ENCODE data around the gene MRM2.
A peak's percentile ranks its signal among the peaks of the same experiment; 100 is the strongest.

The MRM2 gene

DNA sequence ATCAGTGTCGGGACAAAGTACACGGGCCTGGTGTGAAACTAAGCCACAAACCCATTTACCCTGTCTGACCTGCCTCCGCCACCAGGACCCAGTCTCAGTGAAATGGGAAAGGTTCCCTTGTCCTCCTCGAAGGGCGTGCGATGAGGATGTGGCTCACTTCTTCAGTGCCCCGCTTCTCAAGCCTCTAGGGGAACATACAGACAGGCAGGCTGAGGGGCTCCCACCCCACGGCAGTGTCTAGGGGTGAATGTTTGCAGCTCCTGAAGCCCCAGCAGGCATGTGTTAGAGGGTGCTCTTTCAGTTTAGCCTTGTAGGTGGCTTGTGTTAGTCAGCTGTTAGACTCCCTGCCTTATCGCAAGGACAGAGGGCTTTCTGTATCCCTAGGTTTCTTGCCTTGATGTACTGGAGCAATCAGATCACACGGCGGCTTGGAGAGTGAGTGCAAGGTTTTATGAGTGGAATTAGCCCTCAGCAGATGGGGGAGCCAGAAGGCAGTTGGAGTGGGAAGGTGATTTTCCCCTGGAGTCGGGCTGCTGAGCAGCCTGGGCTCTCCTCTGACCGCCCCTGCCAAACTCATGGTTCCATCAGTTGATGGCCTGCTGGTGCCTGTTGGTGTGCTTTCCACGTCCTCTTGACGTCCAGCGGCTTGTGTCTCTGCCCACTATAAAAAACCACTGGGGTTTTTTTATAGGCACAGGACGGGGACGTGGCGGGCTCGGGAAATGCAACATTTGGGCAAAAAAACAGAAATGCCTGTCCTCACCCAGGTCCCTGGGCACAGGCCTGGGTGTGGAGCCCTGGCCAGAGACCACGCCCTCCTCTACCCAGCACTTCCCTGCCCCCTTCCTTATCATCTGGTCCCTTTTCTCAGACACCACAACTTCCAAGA, 780 bp upstream of the MRM2 start:
- Histone ChIP-seq H3K4me1 (ENCODE audit: insufficient read depth, low read length) (no peaks in the 10 kb centered on the region), H3K27ac (ENCODE audit: low read length) (peak overlapping the region; percentile 16), H3K9ac (ENCODE audit: low read depth, low read length) (peak overlapping the region; percentile 91), H3K36me3 (ENCODE audit: insufficient read depth, low read depth, low read length) (peaks cover 30% of the 10 kb centered on the region), H3K27me3 (ENCODE audit: insufficient read depth, low read length) (no peaks in the 10 kb centered on the region), H3K9me3 (ENCODE audit: insufficient read depth, low read depth, low read length) (no peaks in the 10 kb centered on the region), H3K4me3 (ENCODE audit: low read length) (peak overlapping the region; percentile 91)

DNA sequence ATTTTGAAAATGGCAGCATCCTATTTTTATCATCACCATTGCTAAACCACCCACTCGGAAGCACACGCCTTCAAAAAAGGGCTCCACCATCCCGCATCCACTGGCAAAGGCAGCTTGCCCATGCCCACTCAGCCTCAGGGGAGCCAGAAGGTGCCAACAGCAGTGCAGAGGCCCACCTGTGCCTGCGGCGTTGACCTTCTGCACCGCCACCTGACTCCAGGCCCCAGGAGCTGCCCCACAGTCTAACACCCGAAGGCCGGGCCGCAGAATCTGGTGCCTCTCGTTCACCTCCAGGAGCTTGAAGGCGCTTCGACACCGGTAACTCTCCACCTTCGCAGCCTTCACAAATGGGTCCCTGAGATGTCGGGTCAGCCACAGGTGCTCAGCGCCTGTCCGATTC, 2.8 kb downstream of the MRM2 start:
- Histone ChIP-seq H3K36me3 (ENCODE audit: insufficient read depth, low read depth, low read length) (peaks cover 52% of the 10 kb centered on the region), H3K9ac (ENCODE audit: low read depth, low read length) (no peak overlapping the region), H3K27ac (ENCODE audit: low read length) (no peak overlapping the region), H3K4me3 (ENCODE audit: low read length) (no peak overlapping the region), H3K4me1 (ENCODE audit: insufficient read depth, low read length) (no peaks in the 10 kb centered on the region), H3K9me3 (ENCODE audit: insufficient read depth, low read depth, low read length) (no peaks in the 10 kb centered on the region), H3K27me3 (ENCODE audit: insufficient read depth, low read length) (no peaks in the 10 kb centered on the region)

DNA sequence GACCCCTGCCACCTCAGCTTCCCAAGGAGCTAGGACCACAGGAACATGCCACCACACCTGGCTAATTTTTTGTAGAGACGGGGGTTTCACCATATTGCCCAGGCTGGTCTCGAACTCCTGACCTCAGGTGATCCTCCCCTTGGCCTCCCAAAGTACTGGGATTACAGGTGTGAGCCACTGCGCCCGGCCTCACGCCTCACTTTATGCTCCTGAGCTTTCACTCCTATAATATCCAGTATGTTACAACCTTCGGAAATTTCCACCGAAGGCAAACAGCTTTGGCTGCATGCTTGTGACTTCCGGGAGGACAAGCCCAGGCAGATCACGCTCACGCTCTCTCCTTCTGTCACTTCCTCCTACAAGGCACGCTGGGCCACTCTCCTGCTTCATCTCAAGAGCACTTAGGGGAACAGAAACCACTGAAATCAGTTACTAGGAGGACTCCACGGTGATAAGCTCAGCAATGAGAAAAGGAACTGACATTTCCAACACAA, 4.8 kb downstream of the MRM2 start:
- Histone ChIP-seq H3K27ac (ENCODE audit: low read length) (no peak overlapping the region), H3K9ac (ENCODE audit: low read depth, low read length) (no peak overlapping the region), H3K4me1 (ENCODE audit: insufficient read depth, low read length) (no peaks in the 10 kb centered on the region), H3K27me3 (ENCODE audit: insufficient read depth, low read length) (no peaks in the 10 kb centered on the region), H3K36me3 (ENCODE audit: insufficient read depth, low read depth, low read length) (peaks cover 57% of the 10 kb centered on the region), H3K9me3 (ENCODE audit: insufficient read depth, low read depth, low read length) (no peaks in the 10 kb centered on the region), H3K4me3 (ENCODE audit: low read length) (no peak overlapping the region)

DNA sequence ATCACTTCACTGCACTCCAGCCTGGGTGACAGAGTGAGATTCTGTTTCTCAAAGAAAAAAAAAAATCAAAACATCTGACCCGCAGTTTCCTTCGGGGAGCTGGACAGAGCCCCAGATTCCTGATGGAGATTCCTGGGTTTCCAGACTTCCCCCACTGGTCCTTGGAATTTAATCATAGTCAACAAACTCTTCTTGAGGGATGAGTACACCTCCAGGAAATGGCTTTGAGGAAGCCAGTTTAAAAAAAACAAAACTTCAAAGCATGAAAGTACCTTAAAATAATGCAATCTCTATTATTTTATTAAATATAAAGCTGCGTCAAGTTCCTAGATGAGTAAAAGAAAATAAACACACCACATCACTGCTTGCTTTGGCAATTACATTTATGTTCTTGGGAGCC, 8.1 kb downstream of the MRM2 start:
- Histone ChIP-seq H3K4me1 (ENCODE audit: insufficient read depth, low read length) (0 out of 2 replicates have a peak, but pooled peaks cover 4% of the 10 kb centered on the region), H3K9ac (ENCODE audit: low read depth, low read length) (no peak overlapping the region), H3K27me3 (ENCODE audit: insufficient read depth, low read length) (no peaks in the 10 kb centered on the region), H3K36me3 (ENCODE audit: insufficient read depth, low read depth, low read length) (peaks cover 65% of the 10 kb centered on the region), H3K27ac (ENCODE audit: low read length) (no peak overlapping the region), H3K4me3 (ENCODE audit: low read length) (no peak overlapping the region; the same call in 1 of the 2 replicates), H3K9me3 (ENCODE audit: insufficient read depth, low read depth, low read length) (no peaks in the 10 kb centered on the region)

DNA sequence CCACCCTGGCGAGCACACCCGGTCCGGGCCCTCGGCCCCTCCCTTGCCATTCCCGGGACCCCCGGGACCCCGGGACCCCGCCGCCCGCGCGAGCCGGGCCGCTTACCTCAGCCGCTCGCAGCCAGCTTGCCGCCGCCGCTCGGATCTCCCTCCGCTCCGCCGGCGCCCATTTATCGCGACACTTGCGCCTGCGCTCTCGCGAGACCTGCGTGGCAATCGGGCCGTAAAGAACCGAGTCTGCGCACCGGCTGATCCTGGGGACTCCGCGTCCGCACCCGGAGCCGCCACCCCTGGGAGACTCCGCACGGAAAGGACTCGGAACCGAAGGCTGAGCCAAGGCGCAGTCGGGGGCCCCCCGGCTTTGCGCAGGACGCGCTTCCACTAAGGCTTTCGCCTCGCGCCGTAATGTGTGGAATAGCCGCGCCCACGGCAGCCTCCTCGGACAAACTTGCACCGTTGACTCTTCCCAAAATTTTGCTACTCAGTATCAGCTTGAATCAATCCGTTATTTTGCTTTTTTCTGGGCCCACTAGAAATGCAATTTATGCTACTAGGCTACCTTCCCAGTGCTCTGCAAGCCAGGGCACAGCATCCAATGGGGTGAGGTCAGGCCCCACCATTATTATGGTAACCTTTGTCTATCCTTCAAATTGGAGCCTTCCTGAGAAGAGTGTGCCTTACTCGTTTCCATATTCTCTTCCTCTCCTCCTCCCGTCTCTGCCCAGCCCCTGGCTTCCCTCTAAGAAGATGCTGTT, 9.1 kb downstream of the MRM2 start, which contains the start of gene MAD1L1:
MAD1L1 (minus strand) TSS at position 180 of the 755 bp plus-strand sequence. CDS start 2,812 bp downstream, outside the sequence.
- Histone ChIP-seq H3K9ac (ENCODE audit: low read depth, low read length) (peak within 1 kb of the TSS; percentile 74), H3K9me3 (ENCODE audit: insufficient read depth, low read depth, low read length) (no peaks in the 10 kb centered on the region), H3K27ac (ENCODE audit: low read length) (no peak within 1 kb of the TSS), H3K27me3 (ENCODE audit: insufficient read depth, low read length) (no peaks in the 10 kb centered on the region), H3K36me3 (ENCODE audit: insufficient read depth, low read depth, low read length) (peaks cover 64% of the 10 kb centered on the region), H3K4me1 (ENCODE audit: insufficient read depth, low read length) (0 out of 2 replicates have a peak, but pooled peaks cover 4% of the 10 kb centered on the region), H3K4me3 (ENCODE audit: low read length) (peak within 1 kb of the TSS; percentile 79)

DNA sequence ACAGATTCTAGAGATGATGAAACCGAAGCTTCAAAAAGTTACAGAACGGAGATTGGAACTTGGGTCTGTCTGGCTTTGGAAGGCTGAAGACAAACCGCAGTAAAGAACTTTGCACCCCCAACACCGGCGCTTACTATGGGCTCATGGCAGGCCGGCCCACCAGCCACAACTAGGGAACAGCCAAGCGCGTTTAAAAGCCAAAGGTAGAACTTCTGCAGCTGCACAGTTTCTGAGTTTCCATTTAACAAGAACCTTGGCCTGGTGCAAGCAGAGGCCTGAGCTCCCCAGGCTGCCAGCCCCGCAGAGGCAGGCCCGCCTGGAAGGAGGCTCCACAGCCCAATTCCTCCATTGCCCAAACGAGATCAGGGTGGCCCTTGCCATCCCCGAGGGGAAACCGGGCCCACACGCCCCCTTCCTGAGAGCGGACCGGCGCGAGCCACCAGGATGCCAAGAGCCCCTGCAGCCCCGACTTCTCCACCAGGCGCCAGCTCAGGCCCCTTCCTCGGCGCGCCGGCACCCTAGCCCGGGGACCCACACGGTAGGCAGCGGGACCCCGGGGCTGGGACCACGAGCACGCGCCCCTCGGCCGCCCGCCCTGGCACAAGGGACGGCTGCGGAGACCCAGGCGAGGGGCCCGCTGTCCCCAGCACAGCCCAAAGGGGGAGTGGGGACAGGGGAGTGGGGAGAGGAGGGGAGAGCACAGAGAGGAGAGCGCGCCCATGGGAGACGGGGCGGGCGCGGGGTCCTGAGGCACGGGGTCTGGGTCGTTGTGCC, 9.8 kb downstream of the MRM2 start:
- H3K27ac ChIP-seq (ENCODE audit: low read length), result no peak overlapping the region
- 0 out of 2 replicates have a peak, but pooled peaks cover 4% of the 10 kb centered on the region for H3K4me1 ChIP-seq (ENCODE audit: insufficient read depth, low read length)
- peaks cover 64% of the 10 kb centered on the region for H3K36me3 ChIP-seq (ENCODE audit: insufficient read depth, low read depth, low read length)
- H3K4me3 ChIP-seq (ENCODE audit: low read length), result peak overlapping the region; percentile 79
- no peaks in the 10 kb centered on the region for H3K27me3 ChIP-seq (ENCODE audit: insufficient read depth, low read length)
- peak overlapping the region; percentile 74 for H3K9ac ChIP-seq (ENCODE audit: low read depth, low read length)
- no peaks in the 10 kb centered on the region for H3K9me3 ChIP-seq (ENCODE audit: insufficient read depth, low read depth, low read length)

DNA sequence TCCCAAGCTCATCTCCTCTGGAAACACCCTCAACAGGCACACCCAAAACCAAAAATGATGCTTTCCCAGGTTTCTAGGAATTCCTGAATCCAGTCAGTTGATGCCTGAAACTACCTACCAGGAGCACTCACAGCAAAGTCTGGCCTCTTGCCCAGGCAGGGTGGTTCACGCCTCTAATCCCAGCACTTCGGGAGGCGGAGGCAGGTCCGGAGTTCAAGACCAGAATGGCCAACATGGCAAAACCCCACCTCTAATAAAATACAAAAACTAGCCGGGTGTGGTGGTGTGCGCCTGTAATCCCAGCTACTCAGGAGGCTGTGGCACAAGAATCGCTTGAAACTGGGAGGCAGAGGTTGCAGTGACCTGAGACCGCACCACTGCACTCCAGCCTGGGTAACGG, 11.1 kb downstream of the MRM2 start:
- no peak overlapping the region for H3K9ac ChIP-seq (ENCODE audit: low read depth, low read length)
- H3K4me1 ChIP-seq (ENCODE audit: insufficient read depth, low read length), result 0 out of 2 replicates have a peak, but pooled peaks cover 4% of the 10 kb centered on the region
- H3K9me3 ChIP-seq (ENCODE audit: insufficient read depth, low read depth, low read length), result no peaks in the 10 kb centered on the region
- H3K27me3 ChIP-seq (ENCODE audit: insufficient read depth, low read length), result no peaks in the 10 kb centered on the region
- H3K36me3 ChIP-seq (ENCODE audit: insufficient read depth, low read depth, low read length), result peaks cover 63% of the 10 kb centered on the region
- H3K4me3 ChIP-seq (ENCODE audit: low read length), result no peak overlapping the region
- no peak overlapping the region for H3K27ac ChIP-seq (ENCODE audit: low read length)

DNA sequence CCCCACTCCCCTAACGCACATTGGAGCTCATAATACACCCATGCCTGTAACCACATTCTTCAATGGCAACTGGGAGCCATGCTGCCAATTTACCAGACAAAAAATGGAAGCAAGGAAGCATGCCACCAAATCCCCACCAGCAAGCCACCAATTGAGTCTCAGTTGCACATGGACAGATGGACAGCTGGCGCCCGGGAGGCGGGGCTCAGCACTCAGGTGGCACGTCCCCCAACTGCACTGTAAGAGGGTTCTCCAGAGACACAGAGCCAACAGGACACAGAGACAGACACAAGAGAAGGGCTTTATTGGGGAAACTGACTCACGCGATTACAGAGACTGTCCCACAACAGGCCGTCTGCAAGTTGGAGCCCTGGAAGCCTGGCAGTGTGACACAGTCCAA, 11.8 kb downstream of the MRM2 start:
- Histone ChIP-seq H3K27me3 (ENCODE audit: insufficient read depth, low read length) (no peaks in the 10 kb centered on the region), H3K27ac (ENCODE audit: low read length) (no peak overlapping the region), H3K4me1 (ENCODE audit: insufficient read depth, low read length) (0 out of 2 replicates have a peak, but pooled peaks cover 4% of the 10 kb centered on the region), H3K4me3 (ENCODE audit: low read length) (no peak overlapping the region), H3K9ac (ENCODE audit: low read depth, low read length) (no peak overlapping the region), H3K9me3 (ENCODE audit: insufficient read depth, low read depth, low read length) (no peaks in the 10 kb centered on the region), H3K36me3 (ENCODE audit: insufficient read depth, low read depth, low read length) (peaks cover 64% of the 10 kb centered on the region)

DNA sequence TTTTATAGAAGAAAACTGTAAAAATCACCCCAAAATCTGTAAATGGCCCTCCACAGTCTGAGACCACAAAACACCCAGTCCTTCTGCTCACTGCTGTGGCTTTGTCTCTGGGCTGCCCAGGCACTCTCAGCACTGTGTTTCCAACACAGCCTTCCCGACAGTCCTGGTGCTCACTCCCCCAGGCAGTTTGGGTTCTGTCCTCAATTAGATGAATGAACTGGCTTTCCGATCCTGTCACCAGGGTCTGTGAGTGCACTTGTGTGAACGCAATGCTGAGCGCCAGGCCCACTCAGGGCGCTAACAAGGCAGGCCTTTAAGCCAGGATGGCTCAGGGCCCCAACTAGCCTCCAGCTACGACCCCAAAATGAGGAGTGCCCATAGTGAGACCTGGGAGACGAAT, 12.5 kb downstream of the MRM2 start:
- H3K36me3 ChIP-seq (ENCODE audit: insufficient read depth, low read depth, low read length), result peaks cover 64% of the 10 kb centered on the region
- H3K9ac ChIP-seq (ENCODE audit: low read depth, low read length), result no peak overlapping the region; the same call in 1 of the 2 replicates

DNA sequence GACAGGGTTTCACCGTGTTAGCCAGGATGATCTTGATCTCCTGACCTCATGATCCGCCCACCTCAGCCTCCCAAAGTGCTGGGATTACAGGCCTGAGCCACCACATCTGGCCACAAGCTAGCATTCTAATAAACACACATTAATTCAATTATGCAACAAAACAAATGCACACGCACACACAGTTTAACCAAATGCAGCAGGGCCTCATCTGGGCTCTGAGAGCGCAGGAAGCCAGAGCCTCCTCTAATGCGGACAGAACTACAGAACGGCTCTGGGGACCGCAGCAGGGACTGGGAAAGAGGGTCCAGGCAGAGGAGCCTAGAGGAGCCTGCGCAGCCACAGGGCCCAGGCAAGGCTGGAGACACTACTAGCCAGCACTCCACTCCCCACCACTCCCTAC, 13.1 kb downstream of the MRM2 start:
- Histone ChIP-seq H3K9ac (ENCODE audit: low read depth, low read length) (no peak overlapping the region), H3K4me3 (ENCODE audit: low read length) (no peak overlapping the region)

More for the DNA sequence above, 12.5 kb downstream of the MRM2 start:
- no peak overlapping the region for H3K27ac ChIP-seq (ENCODE audit: low read length)
- H3K9me3 ChIP-seq (ENCODE audit: insufficient read depth, low read depth, low read length), result no peaks in the 10 kb centered on the region
- no peak overlapping the region for H3K4me3 ChIP-seq (ENCODE audit: low read length)
- no peaks in the 10 kb centered on the region for H3K27me3 ChIP-seq (ENCODE audit: insufficient read depth, low read length)
- 0 out of 2 replicates have a peak, but pooled peaks cover 4% of the 10 kb centered on the region for H3K4me1 ChIP-seq (ENCODE audit: insufficient read depth, low read length)

DNA sequence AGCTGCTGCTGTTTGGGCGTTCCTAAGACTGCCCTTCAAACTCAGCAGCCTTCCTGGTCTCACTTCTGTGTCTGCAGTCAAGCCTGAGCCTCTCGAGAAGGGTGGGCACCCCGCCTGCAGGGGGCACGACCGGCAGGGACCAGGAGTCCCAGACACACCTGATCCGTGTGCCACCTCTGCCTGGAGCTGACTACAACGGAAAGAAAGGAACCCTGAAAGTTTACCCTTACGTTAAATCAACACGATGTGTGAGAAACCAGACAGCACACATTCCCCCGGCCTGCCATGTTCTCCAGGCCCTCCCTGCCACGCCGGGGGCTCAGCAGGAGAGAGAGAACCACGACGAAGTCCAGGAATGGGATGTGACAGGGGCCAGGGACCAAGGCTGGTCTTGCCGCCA, 14.3 kb downstream of the MRM2 start:
- Histone ChIP-seq H3K36me3 (ENCODE audit: insufficient read depth, low read depth, low read length) (peaks cover 74% of the 10 kb centered on the region), H3K4me3 (ENCODE audit: low read length) (no peak overlapping the region), H3K4me1 (ENCODE audit: insufficient read depth, low read length) (0 out of 2 replicates have a peak, but pooled peaks cover 4% of the 10 kb centered on the region), H3K27ac (ENCODE audit: low read length) (no peak overlapping the region), H3K9me3 (ENCODE audit: insufficient read depth, low read depth, low read length) (no peaks in the 10 kb centered on the region), H3K9ac (ENCODE audit: low read depth, low read length) (no peak overlapping the region), H3K27me3 (ENCODE audit: insufficient read depth, low read length) (no peaks in the 10 kb centered on the region)

More for the DNA sequence above, 13.1 kb downstream of the MRM2 start:
- no peaks in the 10 kb centered on the region for H3K9me3 ChIP-seq (ENCODE audit: insufficient read depth, low read depth, low read length)
- no peak overlapping the region for H3K27ac ChIP-seq (ENCODE audit: low read length)
- H3K4me1 ChIP-seq (ENCODE audit: insufficient read depth, low read length), result 0 out of 2 replicates have a peak, but pooled peaks cover 4% of the 10 kb centered on the region
- peaks cover 64% of the 10 kb centered on the region for H3K36me3 ChIP-seq (ENCODE audit: insufficient read depth, low read depth, low read length)
- no peaks in the 10 kb centered on the region for H3K27me3 ChIP-seq (ENCODE audit: insufficient read depth, low read length)

Data from iPS-20b (cell line).